Esophagus muscularis mucosa (tissue), 3 donors: ENCODE results near the gene CD74.

Source experiments
- CTCF ChIP-seq, 3 experiments: fragments of 200-600 bp in 2 of 3; fragments of 450-650 bp in 1 of 3; sonication (generic) in 2 of 3; IDR thresholded peaks; one replicate each; pipeline ENCODE4 v1.5.1; 2017 to 2019; ENCODE audit warnings: antibody characterized with exemption in 3 of 3, mild to moderate bottlenecking in 2 of 3, moderate library complexity in 1 of 3
- POLR2A ChIP-seq: fragments of 450-650 bp; IDR thresholded peaks from one replicate; pipeline ENCODE4 v1.6.1; 2017; ENCODE audit warnings: antibody characterized with exemption, moderate library complexity, mild to moderate bottlenecking, low read depth

- TF ChIP-seq CTCF (IDR thresholded peaks at IDR 0.05), result no peak
- TF ChIP-seq POLR2A, result no peak
Measured at GRCh38 chr5:150358261-150359095, 54.2 kb downstream of the CD74 start.
